Measurements from ENCODE around the gene GRM1. TPM values are rescaled to one million over a fixed set of nuclear protein-coding genes. Genes with fewer than 3 reads are reported as not detected.

GRM1 gene
- total and polyA plus RNA-seq, 2 donors (not counting 3 experiments of a cell fraction or from before 2014, with no cell fraction given): 0.07 TPM; not detected in 1

- DNase-seq (ENCODE audit: low read depth, low spot score): no peak
- Histone ChIP-seq H3K27ac (ENCODE audit: insufficient read depth, low read depth, low read length) (peak overlapping the region; percentile 64), H3K9ac (replicated peaks; ENCODE audit: extremely low read depth, insufficient read depth, low read length) (no peak overlapping the region), H3K9me1 (replicated peaks; ENCODE audit: control insufficient read depth, extremely low read depth, insufficient read depth, low read length) (no peaks in the 10 kb centered on the region), H3K27me3 (ENCODE audit: control insufficient read depth in 2 of 2, insufficient read depth in 2 of 2, low read length in 2 of 2) (no peaks in the 10 kb centered on the region), H3K9me3 (replicated peaks; ENCODE audit: control insufficient read depth, insufficient read depth, low read length) (no peaks in the 10 kb centered on the region), H3K4me1 (ENCODE audit: control insufficient read depth, extremely low read depth, insufficient read depth, low read length) (peaks cover 15% of the 10 kb centered on the region), H2AFZ (ENCODE audit: low read depth, low read length) (peak overlapping the region; percentile 38), H4K20me1 (replicated peaks; ENCODE audit: control insufficient read depth, extremely low read depth, insufficient read depth, low read length) (no peaks in the 10 kb centered on the region), H3K4me2 (ENCODE audit: insufficient read depth, low read length) (no peak overlapping the region), H3K79me2 (ENCODE audit: control insufficient read depth, insufficient read depth, low read length) (no peaks in the 10 kb centered on the region), H3K36me3 (ENCODE audit: control insufficient read depth in 2 of 2, extremely low read depth in 1 of 2, insufficient read depth in 2 of 2, low read length in 2 of 2) (no peaks in the 10 kb centered on the region), H3K4me3 (replicated peaks in 1 of 3; ENCODE audit: insufficient read depth in 1 of 3, low read depth in 1 of 3, low read length in 3 of 3) (no peak overlapping the region)
- FAIRE-seq: no peak
- POLR2A ChIA-PET: no interaction called here
- CTCF ChIA-PET: no interaction called here
- BruUV-seq (replicated peaks): TSS peak; percentile 67
- intact Hi-C loops (cut with micrococcal nuclease) (loop anchor here (1.0 to 10.0 kb wide), 4 partner anchors 46 to 326 kb away; partner anchors contain the start of genes RAB32 and SHPRH), dilution Hi-C loops (cut with MboI; ENCODE audit: extremely low pct_ligation_motif_present, low sequenced_read_pairs) (no loop called here)
- TF ChIP-seq MAX (IDR thresholded peaks at IDR 0.05; ENCODE audit: insufficient read depth, insufficient read length) (no peak), GATA2 (IDR thresholded peaks at IDR 0.05; ENCODE audit: insufficient read depth, insufficient read length, low read depth, low read length) (no peak), MYC (IDR thresholded peaks at IDR 0.05; ENCODE audit: low read depth, low read length) (no peak), POLR2AphosphoS5 (IDR thresholded peaks at IDR 0.05; ENCODE audit: insufficient read depth, low read depth, low read length) (no peak), FOS (IDR thresholded peaks at IDR 0.05; ENCODE audit: borderline replicate concordance, insufficient read depth, low read length) (peak; percentile 1), POLR2A (IDR thresholded peaks at IDR 0.05; ENCODE audit: low read depth, low read length) (no peak), EZH2 (IDR thresholded peaks at IDR 0.05; ENCODE audit: borderline replicate concordance, low read depth, low read length, severe bottlenecking) (no peak), JUN (IDR thresholded peaks at IDR 0.05; ENCODE audit: borderline replicate concordance, insufficient read depth, insufficient read length, low read depth) (no peak), CTCF (IDR thresholded peaks at IDR 0.05; ENCODE audit: extremely low read depth in 1 of 2, insufficient read depth in 1 of 2, low read depth in 1 of 2, low read length in 2 of 2) (no peak)
Observed at GRCh38 chr6:146290589-146290901, 261.7 kb downstream of the GRM1 start.

All from endothelial cell of umbilical vein (primary cell).